Neural cell (in vitro differentiated cells): ENCODE data around the gene HPRT1. TPM values are rescaled to one million over a fixed set of nuclear protein-coding genes. Genes with fewer than 3 reads are reported as not detected.

Experiments used
- H2AFZ ChIP-seq: fragments of 200-600, 300-800 bp; sonication (generic), shearing (Covaris generic); 2 replicates; pipeline ENCODE4 v1.6.0; 2014; ENCODE audit warnings: low read depth, mild to moderate bottlenecking, antibody characterized with exemption, low read length, moderate library complexity
- H3F3A ChIP-seq: fragments of 200-600 bp; shearing (Covaris generic); 2 replicates; pipeline ENCODE4 v1.6.1; 2016; ENCODE audit warnings: mild to moderate bottlenecking, moderate library complexity, mixed read lengths, antibody characterized with exemption, low read length; ENCODE audit not compliant: insufficient read depth, poor library complexity, severe bottlenecking
- H3K27ac ChIP-seq: fragments of 200-600, 300-800 bp; sonication (generic), shearing (Covaris generic); 2 replicates; pipeline ENCODE4 v1.5.1; 2014; ENCODE audit warnings: mild to moderate bottlenecking, low read length, moderate library complexity
- H3K27me3 ChIP-seq: fragments of 300-800, 200-600 bp; sonication (generic), shearing (Covaris generic); 2 replicates; pipeline ENCODE4 v1.6.0; 2014; ENCODE audit warnings: mild to moderate bottlenecking, low read depth, low read length, moderate library complexity; ENCODE audit not compliant: insufficient read depth
- H3K36me3 ChIP-seq: fragments of 300-800, 200-600 bp; sonication (generic), shearing (Covaris generic); 2 replicates; pipeline ENCODE4 v1.5.1; 2014; ENCODE audit warnings: mild to moderate bottlenecking, antibody characterized with exemption, low read length, moderate library complexity; ENCODE audit not compliant: insufficient read depth
- H3K4me2 ChIP-seq: fragments of 300-800, 200-600 bp; sonication (generic), shearing (Covaris generic); 2 replicates; pipeline ENCODE4 v1.6.0; 2014; ENCODE audit warnings: mild to moderate bottlenecking, low read length
- H3K4me3 ChIP-seq: fragments of 300-800, 200-600 bp; sonication (generic), shearing (Covaris generic); 2 replicates; pipeline ENCODE4 v1.5.1; 2014; ENCODE audit warnings: mild to moderate bottlenecking, low read length, moderate library complexity
- H3K79me2 ChIP-seq: fragments of 200-600 bp; shearing (Covaris generic); replicated peaks from 2 replicates; pipeline ENCODE4 v1.6.0; 2014; ENCODE audit warnings: mild to moderate bottlenecking, low read length, moderate library complexity; ENCODE audit not compliant: insufficient read depth
- H3K9ac ChIP-seq: fragments of 300-800, 200-600 bp; sonication (generic), shearing (Covaris generic); 2 replicates; pipeline ENCODE4 v1.6.1; 2016; ENCODE audit warnings: mild to moderate bottlenecking, low read length, mixed read lengths
- H3K9me2 ChIP-seq: fragments of 200-600 bp; shearing (Covaris generic); 2 replicates; pipeline ENCODE4 v1.6.1; 2016; ENCODE audit warnings: mild to moderate bottlenecking, low read length, mixed read lengths; ENCODE audit not compliant: insufficient read depth
- H3K9me3 ChIP-seq: fragments of 200-600, 300-800 bp; sonication (generic), shearing (Covaris generic); 2 replicates; pipeline ENCODE4 v1.6.1; 2016; ENCODE audit warnings: mild to moderate bottlenecking, mixed run types, low read length, moderate library complexity, mixed read lengths
- H4K20me1 ChIP-seq: fragments of 200-600 bp; shearing (Covaris generic); 2 replicates; pipeline ENCODE4 v1.6.1; 2016; ENCODE audit warnings: mild to moderate bottlenecking, mixed run types; ENCODE audit not compliant: insufficient read depth
- EP300 ChIP-seq: fragments of 450-650 bp; conservative IDR thresholded peaks from 2 replicates; pipeline ENCODE4 v1.6.1; 2014; ENCODE audit warnings: antibody characterized with exemption, mild to moderate bottlenecking, moderate library complexity; ENCODE audit not compliant: poor library complexity, severe bottlenecking
- EZH2 ChIP-seq: fragments of 200-600, 300-800 bp; shearing (Covaris generic), sonication (generic); IDR thresholded peaks from 2 replicates; pipeline ENCODE4 v1.6.1; 2014; ENCODE audit warnings: antibody characterized with exemption, low read length, borderline replicate concordance, mild to moderate bottlenecking; ENCODE audit not compliant: insufficient read depth, poor library complexity, severe bottlenecking
- MXI1 ChIP-seq: fragments of 450-650 bp; conservative IDR thresholded peaks from 2 replicates; pipeline ENCODE4 v1.6.1; 2014; ENCODE audit warnings: antibody characterized with exemption, mild to moderate bottlenecking; ENCODE audit not compliant: poor library complexity, severe bottlenecking
- POLR2AphosphoS5 ChIP-seq: IDR thresholded peaks from 2 replicates; pipeline ENCODE4 v1.6.1; 2012
- RAD21 ChIP-seq: fragments of 450-650 bp; conservative IDR thresholded peaks from 2 replicates; pipeline ENCODE4 v1.6.1; 2014; ENCODE audit warnings: antibody characterized with exemption, mild to moderate bottlenecking, moderate library complexity
- REST ChIP-seq: IDR thresholded peaks from 2 replicates; pipeline ENCODE4 v1.6.1; 2012; ENCODE audit warnings: borderline replicate concordance
- SMC3 ChIP-seq: fragments of 450-650 bp; conservative IDR thresholded peaks from 2 replicates; pipeline ENCODE4 v1.6.1; 2014; ENCODE audit warnings: antibody characterized with exemption, mild to moderate bottlenecking, moderate library complexity; ENCODE audit not compliant: poor library complexity
- TAF1 ChIP-seq: IDR thresholded peaks from 2 replicates; pipeline ENCODE4 v1.6.1; 2012; ENCODE audit warnings: low read depth
- polyA plus RNA-seq: library from polyadenylated mRNA; depleted of rRNA; stranded (reverse); fragments of >200 nt; gene quantifications from 2 replicates; pipeline ENCODE4 v1.2.3, GENCODE V29; 2014
- TF ChIP-seq, protein P1 (sequence below): fragments of 450-650 bp; IDR thresholded peaks from 2 replicates; pipeline ENCODE4 v1.5.1; 2014; ENCODE audit warnings: antibody characterized with exemption, mild to moderate bottlenecking, moderate library complexity; ENCODE audit not compliant: poor library complexity, severe bottlenecking

The HPRT1 gene
- polyA plus RNA-seq, 1 donor from 2014 or later = 10.1 TPM

DNA sequence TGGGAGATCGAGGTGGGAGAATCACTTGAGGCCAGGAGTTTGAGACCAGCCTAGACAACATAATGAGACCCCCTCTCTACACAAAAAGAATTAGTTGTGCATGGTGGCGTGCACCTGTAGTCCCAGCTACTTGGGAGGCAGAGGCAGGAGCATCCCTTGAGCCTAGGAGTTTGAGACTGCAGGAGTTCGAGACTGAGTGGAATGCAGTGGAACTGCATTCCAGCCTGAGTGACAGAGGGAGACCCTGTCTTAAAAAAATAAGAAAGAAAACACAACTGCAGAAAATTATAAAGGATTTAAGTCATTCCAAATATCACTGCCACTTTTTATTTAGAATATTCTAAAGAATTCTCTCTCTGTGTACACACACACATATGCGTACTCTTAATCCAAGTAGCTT, 18.4 kb downstream of the HPRT1 start:
- Histone ChIP-seq H3K9me2 (no peaks in the 10 kb centered on the region), H3K4me2 (no peak overlapping the region), H3K79me2 (no peaks in the 10 kb centered on the region), H3K4me3 (no peak overlapping the region), H3K9me3 (no peaks in the 10 kb centered on the region), H3K9ac (no peak overlapping the region), H3F3A (no peaks in the 10 kb centered on the region), H3K27me3 (no peaks in the 10 kb centered on the region), H3K27ac (no peak overlapping the region), H4K20me1 (no peaks in the 10 kb centered on the region), H3K36me3 (no peaks in the 10 kb centered on the region), H2AFZ (no peak overlapping the region)
- TF ChIP-seq, protein P1, sequence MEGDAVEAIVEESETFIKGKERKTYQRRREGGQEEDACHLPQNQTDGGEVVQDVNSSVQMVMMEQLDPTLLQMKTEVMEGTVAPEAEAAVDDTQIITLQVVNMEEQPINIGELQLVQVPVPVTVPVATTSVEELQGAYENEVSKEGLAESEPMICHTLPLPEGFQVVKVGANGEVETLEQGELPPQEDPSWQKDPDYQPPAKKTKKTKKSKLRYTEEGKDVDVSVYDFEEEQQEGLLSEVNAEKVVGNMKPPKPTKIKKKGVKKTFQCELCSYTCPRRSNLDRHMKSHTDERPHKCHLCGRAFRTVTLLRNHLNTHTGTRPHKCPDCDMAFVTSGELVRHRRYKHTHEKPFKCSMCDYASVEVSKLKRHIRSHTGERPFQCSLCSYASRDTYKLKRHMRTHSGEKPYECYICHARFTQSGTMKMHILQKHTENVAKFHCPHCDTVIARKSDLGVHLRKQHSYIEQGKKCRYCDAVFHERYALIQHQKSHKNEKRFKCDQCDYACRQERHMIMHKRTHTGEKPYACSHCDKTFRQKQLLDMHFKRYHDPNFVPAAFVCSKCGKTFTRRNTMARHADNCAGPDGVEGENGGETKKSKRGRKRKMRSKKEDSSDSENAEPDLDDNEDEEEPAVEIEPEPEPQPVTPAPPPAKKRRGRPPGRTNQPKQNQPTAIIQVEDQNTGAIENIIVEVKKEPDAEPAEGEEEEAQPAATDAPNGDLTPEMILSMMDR = no peak
- TF ChIP-seq REST (no peak), POLR2AphosphoS5 (no peak), EP300 (no peak), SMC3 (no peak), TAF1 (no peak), RAD21 (no peak), MXI1 (no peak), EZH2 (no peak)

DNA sequence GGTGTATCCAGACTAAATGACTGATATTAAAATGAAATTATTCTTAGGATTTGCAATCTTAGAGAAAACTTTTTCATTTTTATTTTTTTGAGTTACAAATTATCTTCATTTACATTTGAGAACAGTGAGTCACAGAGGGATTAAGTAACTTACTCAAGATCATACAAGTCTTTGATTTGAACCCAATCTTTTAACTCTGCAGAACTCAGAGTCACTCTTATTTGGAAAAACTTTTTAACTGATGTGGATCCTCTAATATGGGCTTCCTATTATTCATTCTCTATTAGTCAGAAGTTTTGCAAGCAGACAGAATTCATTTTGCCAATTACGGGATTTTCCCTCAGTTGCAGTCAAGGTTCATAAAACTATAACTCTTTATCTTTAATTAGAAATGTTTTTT, 20.1 kb downstream of the HPRT1 start:
- Histone ChIP-seq H3K79me2 (no peaks in the 10 kb centered on the region), H4K20me1 (no peaks in the 10 kb centered on the region), H3K4me2 (no peak overlapping the region), H3F3A (no peaks in the 10 kb centered on the region), H3K9me2 (no peaks in the 10 kb centered on the region), H3K9ac (no peak overlapping the region), H3K36me3 (no peaks in the 10 kb centered on the region), H2AFZ (no peak overlapping the region), H3K4me3 (no peak overlapping the region), H3K27me3 (no peaks in the 10 kb centered on the region), H3K27ac (no peak overlapping the region), H3K9me3 (no peaks in the 10 kb centered on the region)
- no peak for TF ChIP-seq MXI1

- no peaks in the 10 kb centered on the region for H3K36me3 ChIP-seq
- H3K4me3 ChIP-seq = no peak overlapping the region
- H3K79me2 ChIP-seq = no peaks in the 10 kb centered on the region
- H4K20me1 ChIP-seq = no peaks in the 10 kb centered on the region
- H3K4me2 ChIP-seq = no peak overlapping the region
- H2AFZ ChIP-seq = no peak overlapping the region
- H3K9me3 ChIP-seq = no peaks in the 10 kb centered on the region
- no peak overlapping the region for H3K27ac ChIP-seq
- H3K9ac ChIP-seq = no peak overlapping the region
- no peaks in the 10 kb centered on the region for H3K9me2 ChIP-seq
- no peak for TF ChIP-seq RAD21
- TF ChIP-seq, protein P1 = no peak
- TF ChIP-seq SMC3 = no peak
- no peak for TF ChIP-seq REST
- TF ChIP-seq MXI1 = no peak
- TF ChIP-seq TAF1 = no peak
- TF ChIP-seq EP300 = no peak
- no peak for TF ChIP-seq POLR2AphosphoS5
- TF ChIP-seq EZH2 = no peak
- H3K27me3 ChIP-seq = no peaks in the 10 kb centered on the region
- no peaks in the 10 kb centered on the region for H3F3A ChIP-seq
Observed at GRCh38 chrX:134481339-134481738, 21.4 kb downstream of the HPRT1 start.
